Renal cortex interstitium (tissue), 11 donors: ENCODE results near the gene PAQR4. TPM values are rescaled to one million over a fixed set of nuclear protein-coding genes. Genes with fewer than 3 reads are reported as not detected.
A peak's percentile ranks its signal among the peaks of the same experiment; 100 is the strongest.

Source experiments
- DNase-seq, 11 donors: peaks; one replicate each; pipeline ENCODE4 v3.0.0-alpha.2; 2013; ENCODE audit warnings: low read depth in 9 of 11, low spot score in 4 of 11; ENCODE audit errors: extremely low read depth in 1 of 11
- polyA plus RNA-seq, 3 donors: library from polyadenylated mRNA; unstranded; fragments of 120-200 nt; gene quantifications; one replicate each; pipeline ENCODE4 v1.2.1, GENCODE V29; 2013; ENCODE audit not compliant: insufficient read length in 3 of 3

PAQR4 gene
- polyA plus RNA-seq, 3 donors, result 8.1 to 12.5 (median 8.3) TPM

- no peak for DNase-seq
These were observed 43.8 kb downstream of the PAQR4 start, which contains the start of gene CLDN9 for GRCh38 chr16:3012828-3013420. CLDN9 (plus strand) TSS chr16:3012923; CDS start chr16:3013363, 440 bp downstream.

DNA sequence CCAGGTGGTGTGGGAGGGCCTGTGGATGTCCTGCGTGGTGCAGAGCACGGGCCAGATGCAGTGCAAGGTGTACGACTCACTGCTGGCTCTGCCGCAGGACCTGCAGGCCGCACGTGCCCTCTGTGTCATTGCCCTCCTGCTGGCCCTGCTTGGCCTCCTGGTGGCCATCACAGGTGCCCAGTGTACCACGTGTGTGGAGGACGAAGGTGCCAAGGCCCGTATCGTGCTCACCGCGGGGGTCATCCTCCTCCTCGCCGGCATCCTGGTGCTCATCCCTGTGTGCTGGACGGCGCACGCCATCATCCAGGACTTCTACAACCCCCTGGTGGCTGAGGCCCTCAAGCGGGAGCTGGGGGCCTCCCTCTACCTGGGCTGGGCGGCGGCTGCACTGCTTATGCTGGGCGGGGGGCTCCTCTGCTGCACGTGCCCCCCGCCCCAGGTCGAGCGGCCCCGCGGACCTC, 44.4 kb downstream of the PAQR4 start:
- DNase-seq, result no peak

DNA sequence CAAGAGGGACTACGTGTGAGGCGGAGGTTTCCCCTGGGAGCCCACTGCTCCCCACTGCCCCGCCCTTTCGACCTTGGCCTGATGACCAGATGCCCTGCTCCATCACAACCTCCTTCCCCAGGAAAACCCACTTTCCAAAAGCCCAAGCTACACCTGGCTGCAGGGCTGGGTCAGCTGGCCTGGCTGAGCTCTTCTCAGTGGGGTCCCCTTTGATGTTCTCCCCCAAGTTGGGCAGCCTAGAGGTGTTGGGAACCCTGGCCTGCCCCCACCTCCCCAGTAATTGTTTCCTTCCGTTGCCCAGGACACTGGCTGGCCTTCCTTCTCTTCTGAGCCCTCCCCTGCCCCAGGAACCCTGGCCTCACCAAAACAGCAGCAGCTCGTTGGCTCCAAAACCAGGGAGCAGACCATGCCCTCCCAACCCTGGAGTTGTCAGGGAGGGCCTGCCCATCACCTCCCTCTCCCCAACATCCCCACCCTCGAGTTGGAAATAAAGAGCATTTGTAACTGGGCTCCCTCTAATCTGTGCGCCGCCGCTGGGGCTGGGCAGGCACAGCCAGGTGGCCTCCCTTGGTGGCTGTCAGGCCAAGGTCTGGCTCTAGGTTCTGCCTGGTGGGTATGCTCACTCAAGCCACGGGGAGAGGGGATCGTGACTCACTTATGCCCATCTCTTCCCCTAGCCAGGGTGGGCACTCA, 45.0 kb downstream of the PAQR4 start:
- DNase-seq, result no peak

- no peak for DNase-seq
These were observed 45.8 kb downstream of the PAQR4 start for GRCh38 chr16:3014971-3015370.

DNA sequence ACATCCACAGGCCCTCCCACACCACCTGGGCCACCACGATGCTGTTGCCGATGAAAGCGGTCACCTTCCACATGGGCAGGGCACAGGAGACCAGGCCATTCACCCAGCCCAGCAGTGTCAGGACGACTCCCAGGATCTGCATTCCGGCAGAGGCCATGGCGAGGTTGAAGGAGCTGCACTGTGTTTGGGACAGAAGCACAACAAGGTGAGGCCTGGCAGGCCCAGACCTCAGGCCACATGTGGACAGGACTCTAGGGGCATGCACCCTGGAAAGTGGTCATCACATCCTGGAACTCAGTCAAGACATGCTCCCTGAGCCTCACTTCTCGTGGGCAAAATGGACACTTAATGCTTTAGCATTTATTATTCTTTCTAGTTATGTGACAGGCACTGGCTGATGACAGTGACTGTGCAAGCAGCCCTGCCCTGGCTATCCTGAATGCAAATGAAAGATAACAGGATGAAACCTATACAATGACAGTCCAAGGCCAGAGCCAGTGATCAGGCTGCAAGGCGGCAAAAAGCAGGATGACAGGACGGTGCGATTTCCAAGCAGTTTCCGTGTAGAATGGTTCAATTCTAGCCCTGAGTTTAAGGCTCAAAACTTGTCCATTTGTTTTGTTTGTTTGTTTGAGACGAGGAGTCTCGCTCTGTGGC, 46.8 kb downstream of the PAQR4 start:
- DNase-seq, result no peak

DNA sequence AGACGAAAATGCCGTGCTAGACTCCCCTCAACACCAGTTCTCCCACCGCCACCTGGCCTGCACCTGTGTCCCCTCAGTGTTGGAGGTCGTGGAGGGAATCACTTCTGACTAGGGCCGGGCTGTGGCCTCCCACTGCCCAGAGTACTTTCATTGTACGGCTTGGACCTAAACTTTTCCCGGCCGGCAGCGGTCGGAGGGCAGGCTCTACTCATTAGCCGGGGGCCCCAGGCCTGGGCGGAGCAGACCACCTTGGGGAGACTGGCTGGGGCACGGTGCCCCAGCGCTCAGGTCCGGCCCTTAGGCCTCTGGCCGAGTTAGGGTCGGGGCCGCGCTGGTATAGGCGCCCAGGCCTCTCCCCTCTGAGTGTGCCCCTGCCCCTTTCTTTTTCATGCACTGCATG, 48.2 kb downstream of the PAQR4 start:
- DNase-seq, result no peak

DNA sequence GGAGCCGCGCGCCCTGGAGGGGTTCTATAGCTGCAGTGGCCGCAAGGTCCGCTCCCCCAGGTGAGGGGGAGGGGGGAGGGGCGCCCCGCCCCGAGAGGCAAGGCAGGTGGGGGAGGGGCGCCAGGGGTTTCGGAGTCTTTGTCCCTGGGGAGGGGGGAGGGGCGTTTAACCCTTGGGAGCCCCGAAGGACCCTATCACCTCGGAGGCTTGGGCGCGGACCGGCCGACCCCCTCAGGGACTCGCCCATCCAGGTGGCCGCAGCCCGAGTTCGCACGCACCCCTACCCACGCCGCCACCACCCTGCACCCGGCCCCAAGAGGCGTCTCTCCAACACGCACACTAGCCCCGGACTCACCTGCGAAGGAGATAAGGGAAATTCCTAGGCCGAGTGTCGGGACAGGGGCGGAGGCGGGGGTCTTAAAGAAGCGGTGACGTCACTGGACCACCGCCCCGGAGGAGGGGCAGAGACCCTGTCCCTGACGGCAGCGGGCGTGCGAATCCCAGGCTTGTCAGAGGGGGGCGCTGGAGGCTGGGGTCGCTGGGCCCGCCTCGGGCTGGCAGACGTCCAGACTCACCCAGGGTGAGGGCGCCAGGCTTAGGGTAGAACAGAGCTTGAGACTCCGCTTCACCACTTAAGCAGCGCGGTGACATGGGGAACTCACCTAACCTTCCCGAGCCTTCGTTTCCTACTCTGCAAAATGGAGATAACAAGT, 48.8 kb downstream of the PAQR4 start, which contains the start of gene CLDN6:
TSS of gene CLDN6 (minus strand) at position 390 of the 713 bp plus-strand sequence. CDS start 2,162 bp downstream, outside the sequence.
- peak in 1 of 11 donors; percentile 62 for DNase-seq

- no peak for DNase-seq
These were observed 50.6 kb downstream of the PAQR4 start for GRCh38 chr16:3019594-3020246.

GRCh38 chr16:3020247-3020603, 51.1 kb downstream of the PAQR4 start, which contains the start of gene TNFRSF12A:
TNFRSF12A (plus strand) TSS chr16:3020368; CDS start chr16:3020398, 30 bp downstream.
- DNase-seq, result peak in 2 of 11 donors; percentile 74 to 77

GRCh38 chr16:3020604-3021448, 51.7 kb downstream of the PAQR4 start:
- peak in 1 of 11 donors; percentile 61 for DNase-seq

GRCh38 chr16:3021449-3022207, 52.5 kb downstream of the PAQR4 start:
- peak in 1 of 11 donors; percentile 45 for DNase-seq

DNA sequence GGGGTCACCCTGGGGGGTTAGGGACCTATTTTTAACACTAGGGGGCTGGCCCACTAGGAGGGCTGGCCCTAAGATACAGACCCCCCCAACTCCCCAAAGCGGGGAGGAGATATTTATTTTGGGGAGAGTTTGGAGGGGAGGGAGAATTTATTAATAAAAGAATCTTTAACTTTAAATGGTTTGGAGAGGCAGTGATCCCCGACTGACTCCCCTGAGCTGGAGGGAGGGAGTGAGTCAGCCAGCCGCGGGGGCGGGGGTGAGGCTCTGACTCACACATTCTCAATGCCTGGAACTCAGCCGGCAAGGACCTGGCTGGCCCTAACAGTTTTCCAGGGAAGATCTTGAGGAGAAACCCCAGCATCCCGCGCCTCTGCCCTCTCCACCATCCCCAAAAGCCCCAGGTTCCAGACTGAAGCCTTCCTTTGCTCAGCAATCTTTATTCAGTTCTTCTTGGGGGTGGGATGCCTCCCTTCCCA, 53.1 kb downstream of the PAQR4 start:
- DNase-seq, result peak in 3 of 11 donors; percentile 76 to 87 (median 77)

DNA sequence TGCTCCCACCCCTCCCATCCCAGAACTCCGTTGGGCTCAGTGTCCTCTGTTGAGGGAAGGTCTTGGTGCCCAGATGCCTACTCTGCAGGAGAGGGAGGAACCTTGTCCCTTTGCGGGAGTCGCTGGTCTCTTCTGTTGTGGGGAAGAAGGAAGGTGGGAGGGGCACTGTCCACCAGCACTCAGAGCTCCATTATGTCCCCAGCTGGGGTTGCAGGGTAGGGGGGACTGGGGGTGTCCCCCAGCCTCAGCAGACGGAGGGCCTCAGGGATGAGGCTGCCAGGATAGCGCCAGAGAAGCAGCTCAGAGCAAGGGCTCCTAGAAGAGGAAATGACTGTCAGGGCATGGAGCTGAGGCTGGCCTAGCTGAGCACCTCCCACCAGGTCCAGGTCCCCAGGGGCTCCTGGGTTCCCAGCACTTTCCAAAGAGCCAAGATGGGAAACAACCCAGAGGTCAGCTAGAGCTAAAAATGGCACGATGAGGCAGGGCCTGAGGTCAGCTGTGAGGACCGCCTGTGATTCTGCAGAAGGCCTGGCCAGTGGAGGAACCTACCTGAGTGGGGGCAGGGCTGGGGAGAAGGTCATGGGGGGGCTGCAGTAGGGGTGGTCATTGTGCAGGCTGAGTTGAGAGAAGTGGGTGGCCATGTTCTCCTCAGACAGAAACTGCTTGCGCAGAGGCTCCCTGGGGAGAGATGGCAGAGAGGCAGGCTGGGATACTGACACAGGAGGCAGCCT, 53.7 kb downstream of the PAQR4 start:
- no peak for DNase-seq
